Activated CD4-positive, alpha-beta T cell treated with anti-CD3 and anti-CD28 coated beads, Interleukin-2, amount 10 ng/mL, durations not matched to agents 24 days and 14 days (primary cell): Measurements from ENCODE around the gene KDELR3. TPM values are rescaled to one million over a fixed set of nuclear protein-coding genes. Genes with fewer than 3 reads are reported as not detected.
"Not testable (repeated sequence)": the region's sequence is repeated elsewhere in the genome, so short reads cannot be mapped to it uniquely, and the experiment has no call there.

Experiments
- DNase-seq: peaks from one replicate; pipeline ENCODE4 v3.0.0; 2022
- H3K27ac Mint-ChIP-seq: one replicate; pipeline ENCODE4 v1.8.0; 2022; ENCODE audit warnings: mild to moderate bottlenecking, mixed read lengths
- H3K27me3 Mint-ChIP-seq: one replicate; pipeline ENCODE4 v1.8.0; 2022; ENCODE audit warnings: mixed read lengths
- H3K36me3 Mint-ChIP-seq: one replicate; pipeline ENCODE4 v1.8.0; 2022; ENCODE audit warnings: low read depth, mild to moderate bottlenecking, mixed read lengths
- H3K4me1 Mint-ChIP-seq: one replicate; pipeline ENCODE4 v1.8.0; 2021; ENCODE audit warnings: mixed read lengths
- H3K4me3 Mint-ChIP-seq: one replicate; pipeline ENCODE4 v1.8.0; 2022; ENCODE audit warnings: mild to moderate bottlenecking, moderate library complexity, mixed read lengths
- H3K9me3 Mint-ChIP-seq: one replicate; pipeline ENCODE4 v1.8.0; 2021; ENCODE audit warnings: mixed read lengths
- intact Hi-C: fragments of 100-400 bp; cut with micrococcal nuclease; formaldehyde crosslinking; loops from one replicate; pipeline ENCODE4 v1.15.1; 2023
- total RNA-seq: library from RNA; stranded (reverse); gene quantifications from 2 replicates; pipeline ENCODE4 v1.2.3, GENCODE V29; 2022

Gene KDELR3
- total RNA-seq, 1 donor from 2014 or later = 1.1 TPM

- H3K36me3 Mint-ChIP-seq, DNase-seq, H3K4me1 Mint-ChIP-seq, H3K27ac Mint-ChIP-seq, H3K9me3 Mint-ChIP-seq, H3K4me3 Mint-ChIP-seq, intact Hi-C loops: not testable (repeated sequence)
- peaks cover 24% of the 10 kb centered on the region for H3K27me3 Mint-ChIP-seq
Observed at GRCh38 chr22:38470179-38470578, 2.3 kb downstream of the KDELR3 start.

- peaks cover 6% of the 10 kb centered on the region for H3K4me1 Mint-ChIP-seq
- intact Hi-C loops = no loop called here
- peaks cover 15% of the 10 kb centered on the region for H3K27me3 Mint-ChIP-seq
- H3K4me3 Mint-ChIP-seq = no peak overlapping the region
- no peak overlapping the region for H3K27ac Mint-ChIP-seq
- no peaks in the 10 kb centered on the region for H3K36me3 Mint-ChIP-seq
- DNase-seq = no peak
- no peaks in the 10 kb centered on the region for H3K9me3 Mint-ChIP-seq
Observed at GRCh38 chr22:38471237-38471636, 3.3 kb downstream of the KDELR3 start.

GRCh38 chr22:38474003-38474607 is 6.2 kb downstream of the KDELR3 start:
- no peak overlapping the region for H3K27ac Mint-ChIP-seq
- no peaks in the 10 kb centered on the region for H3K9me3 Mint-ChIP-seq
- no peak for DNase-seq
- H3K27me3 Mint-ChIP-seq = peaks cover 2% of the 10 kb centered on the region
- H3K4me1 Mint-ChIP-seq = no peaks in the 10 kb centered on the region
- no peaks in the 10 kb centered on the region for H3K36me3 Mint-ChIP-seq
- H3K4me3 Mint-ChIP-seq = no peak overlapping the region
- intact Hi-C loops = no loop called here

DNA sequence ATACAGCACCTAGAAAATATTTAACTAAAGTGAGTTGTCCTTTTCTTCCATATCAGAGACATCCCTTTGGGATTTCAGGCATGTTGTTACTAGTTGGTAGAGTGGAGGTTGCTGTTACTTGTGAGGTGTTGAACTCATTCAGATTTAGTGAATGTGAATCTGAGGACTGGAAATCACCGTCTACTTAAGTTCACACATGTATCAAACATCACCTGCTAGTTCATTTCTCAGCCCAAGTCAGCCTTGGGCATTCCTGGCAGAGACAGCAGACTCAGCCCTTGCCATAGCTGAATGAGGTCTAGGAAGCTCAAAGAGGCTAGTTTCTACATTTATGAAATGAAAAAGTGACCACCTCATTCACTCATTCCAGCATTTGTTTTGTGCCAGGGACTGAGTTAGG is 9.7 kb downstream of the KDELR3 start:
- Mint-ChIP-seq H3K4me1 (no peaks in the 10 kb centered on the region), H3K4me3 (no peak overlapping the region), H3K27me3 (no peaks in the 10 kb centered on the region), H3K9me3 (no peaks in the 10 kb centered on the region), H3K27ac (no peak overlapping the region), H3K36me3 (peaks cover 22% of the 10 kb centered on the region)
- intact Hi-C loops = no loop called here
- DNase-seq = no peak

DNA sequence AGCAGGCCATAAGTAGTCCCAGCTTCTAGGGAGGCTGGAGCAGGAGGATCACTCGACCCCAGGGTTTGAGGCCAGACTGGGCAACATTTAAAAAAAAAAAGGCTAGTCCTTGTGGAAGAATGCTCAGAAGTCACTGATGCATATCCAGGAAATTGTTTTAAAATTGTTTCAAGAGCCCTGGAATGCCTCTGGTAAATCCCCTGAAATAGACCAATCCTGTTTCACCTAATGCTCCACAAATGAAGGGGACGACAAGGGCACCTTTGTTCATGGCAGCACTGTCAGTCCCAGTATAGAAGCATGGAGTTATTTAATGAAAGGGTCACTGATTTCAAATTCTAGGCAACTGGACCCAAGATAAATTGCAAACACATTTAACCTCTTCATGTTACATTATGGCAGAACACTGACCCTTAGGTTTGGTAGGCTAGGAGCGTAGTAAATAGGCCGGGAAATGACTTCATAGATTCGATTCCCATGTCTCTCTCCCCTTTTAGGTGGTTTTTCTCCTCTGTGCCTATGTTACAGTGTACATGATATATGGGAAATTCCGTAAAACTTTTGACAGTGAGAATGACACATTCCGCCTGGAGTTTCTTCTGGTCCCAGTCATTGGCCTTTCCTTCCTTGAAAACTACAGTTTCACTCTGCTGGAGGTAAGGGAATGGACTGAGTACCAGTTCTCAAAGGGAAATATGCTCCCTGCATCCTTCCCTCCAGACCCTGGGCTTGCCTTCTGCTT is 11.4 kb downstream of the KDELR3 start:
- no peaks in the 10 kb centered on the region for H3K27me3 Mint-ChIP-seq
- H3K4me1 Mint-ChIP-seq = peaks cover 5% of the 10 kb centered on the region
- intact Hi-C loops = no loop called here
- H3K36me3 Mint-ChIP-seq = peaks cover 37% of the 10 kb centered on the region
- no peak overlapping the region for H3K27ac Mint-ChIP-seq
- no peaks in the 10 kb centered on the region for H3K9me3 Mint-ChIP-seq
- DNase-seq = no peak
- no peak overlapping the region for H3K4me3 Mint-ChIP-seq

DNA sequence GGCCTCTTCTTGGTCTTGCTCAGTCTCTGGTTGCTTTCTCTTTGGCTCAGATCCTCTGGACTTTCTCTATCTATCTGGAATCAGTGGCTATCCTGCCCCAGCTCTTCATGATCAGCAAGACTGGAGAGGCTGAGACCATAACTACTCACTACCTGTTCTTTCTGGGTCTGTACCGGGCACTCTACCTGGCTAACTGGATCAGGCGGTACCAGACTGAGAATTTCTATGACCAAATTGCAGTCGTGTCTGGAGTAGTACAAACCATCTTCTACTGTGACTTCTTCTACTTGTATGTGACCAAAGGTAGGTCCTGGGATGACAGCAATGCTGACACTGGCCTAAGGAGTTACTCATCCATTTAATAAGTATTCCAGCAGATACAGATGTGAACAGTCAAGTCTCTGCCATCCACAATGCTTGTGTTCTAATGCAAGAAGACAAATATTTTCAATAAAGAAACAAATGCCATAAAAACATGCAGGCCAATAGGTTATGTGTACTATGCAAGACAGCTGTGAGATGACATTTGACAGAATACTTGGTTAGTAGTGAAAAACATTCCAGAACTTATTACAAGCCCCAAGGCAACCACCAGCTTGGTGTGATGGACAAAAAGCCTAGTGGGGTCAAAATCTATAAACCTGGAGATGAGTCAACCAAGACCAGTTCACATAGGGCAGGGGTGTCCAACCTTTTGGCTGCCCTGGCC is 13.4 kb downstream of the KDELR3 start:
- Mint-ChIP-seq H3K9me3 (no peaks in the 10 kb centered on the region), H3K27me3 (no peaks in the 10 kb centered on the region), H3K27ac (peak overlapping the region; percentile 0), H3K36me3 (peaks cover 55% of the 10 kb centered on the region), H3K4me1 (peaks cover 11% of the 10 kb centered on the region), H3K4me3 (no peak overlapping the region)
- DNase-seq = no peak
- intact Hi-C loops = no loop called here

DNA sequence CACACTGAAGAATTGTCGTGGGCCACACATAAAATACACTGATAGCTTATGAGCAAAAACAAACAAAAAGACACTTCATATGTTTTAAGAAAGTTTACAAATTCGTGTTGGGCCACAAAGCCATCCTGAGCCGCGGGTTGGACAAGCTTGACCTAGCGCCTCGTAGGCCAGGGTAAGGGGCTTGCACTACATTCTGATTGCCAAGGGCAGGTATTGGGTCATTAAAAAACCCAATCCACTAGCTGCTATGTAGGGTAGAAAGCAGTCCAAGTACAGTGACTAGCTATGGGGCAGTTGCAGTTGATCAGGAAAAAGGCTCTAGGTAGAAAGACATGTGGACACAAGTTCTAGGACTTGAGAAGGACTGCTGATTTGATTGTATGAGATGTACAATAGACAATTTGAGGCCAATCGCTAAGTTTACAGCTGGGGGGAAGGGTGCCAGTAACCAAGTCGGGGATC is 14.0 kb downstream of the KDELR3 start:
- intact Hi-C loops = no loop called here
- no peaks in the 10 kb centered on the region for H3K9me3 Mint-ChIP-seq

GRCh38 chr22:38482662-38483308 is 14.9 kb downstream of the KDELR3 start:
- DNase-seq = no peak
- Mint-ChIP-seq H3K36me3 (peaks cover 68% of the 10 kb centered on the region), H3K4me1 (peaks cover 12% of the 10 kb centered on the region), H3K27me3 (no peaks in the 10 kb centered on the region), H3K4me3 (no peak overlapping the region), H3K9me3 (no peaks in the 10 kb centered on the region), H3K27ac (no peak overlapping the region)
- intact Hi-C loops = no loop called here

More for the DNA sequence above, 14.0 kb downstream of the KDELR3 start:
- Mint-ChIP-seq H3K27ac (no peak overlapping the region), H3K36me3 (peaks cover 61% of the 10 kb centered on the region), H3K27me3 (no peaks in the 10 kb centered on the region), H3K4me1 (peaks cover 11% of the 10 kb centered on the region), H3K4me3 (no peak overlapping the region)
- DNase-seq = no peak

DNA sequence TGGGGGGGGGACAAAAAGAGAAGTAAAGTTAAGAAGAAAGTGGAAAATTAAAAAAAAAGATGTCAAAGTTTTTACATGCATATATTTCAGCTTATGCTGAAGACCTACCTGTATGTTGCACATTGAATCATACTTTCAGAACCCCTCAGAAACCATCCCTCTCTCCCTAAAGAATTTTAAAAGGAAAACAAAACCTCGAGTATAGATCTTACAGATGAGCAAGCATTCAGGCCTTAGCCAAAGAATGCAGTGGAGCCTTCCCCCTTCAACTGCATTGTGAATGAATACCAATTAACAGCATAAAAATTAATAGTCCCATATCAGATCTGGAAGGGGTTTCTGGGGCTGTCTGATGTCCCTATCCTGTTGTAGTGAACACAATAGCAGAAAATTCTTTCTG is 16.3 kb downstream of the KDELR3 start:
- no peak for DNase-seq
- Mint-ChIP-seq H3K27ac (peak overlapping the region; percentile 57), H3K4me1 (peaks cover 20% of the 10 kb centered on the region), H3K27me3 (no peaks in the 10 kb centered on the region), H3K9me3 (no peaks in the 10 kb centered on the region), H3K36me3 (peaks cover 79% of the 10 kb centered on the region), H3K4me3 (no peak overlapping the region)
- intact Hi-C loops = no loop called here

GRCh38 chr22:38485783-38486182 is 17.9 kb downstream of the KDELR3 start:
- H3K27ac Mint-ChIP-seq = peak overlapping the region; percentile 62
- DNase-seq = no peak
- H3K36me3 Mint-ChIP-seq = peaks cover 88% of the 10 kb centered on the region
- intact Hi-C loops = no loop called here
- H3K4me1 Mint-ChIP-seq = peaks cover 27% of the 10 kb centered on the region
- no peak overlapping the region for H3K4me3 Mint-ChIP-seq
- no peaks in the 10 kb centered on the region for H3K27me3 Mint-ChIP-seq
- no peaks in the 10 kb centered on the region for H3K9me3 Mint-ChIP-seq

GRCh38 chr22:38487946-38488345 is 20.1 kb downstream of the KDELR3 start:
- H3K27me3 Mint-ChIP-seq = no peaks in the 10 kb centered on the region
- H3K27ac Mint-ChIP-seq = peak overlapping the region; percentile 76
- H3K9me3 Mint-ChIP-seq = no peaks in the 10 kb centered on the region
- H3K4me1 Mint-ChIP-seq = peaks cover 37% of the 10 kb centered on the region
- H3K36me3 Mint-ChIP-seq = peaks cover 82% of the 10 kb centered on the region
- DNase-seq = no peak
- intact Hi-C loops = no loop called here
- H3K4me3 Mint-ChIP-seq = no peak overlapping the region

DNA sequence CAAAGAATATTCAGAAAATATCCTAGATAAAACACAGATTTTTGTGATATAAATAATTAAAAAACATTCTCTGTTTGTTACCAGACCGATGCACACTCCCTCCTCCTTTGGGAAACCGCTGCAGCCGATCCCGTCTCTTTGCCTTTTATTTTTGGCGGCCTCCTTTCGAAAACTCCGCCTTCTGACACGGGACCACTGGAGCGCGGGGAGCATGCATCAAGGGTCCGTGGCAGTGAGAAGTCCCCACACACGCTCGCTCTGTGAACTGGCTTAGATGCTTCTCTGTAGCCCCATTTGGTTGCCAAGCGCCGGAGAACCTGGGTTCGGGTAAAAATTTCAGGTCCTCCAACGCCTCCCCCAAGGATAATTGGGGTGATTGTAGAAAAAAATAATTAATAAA is 21.2 kb downstream of the KDELR3 start:
- H3K4me1 Mint-ChIP-seq = peaks cover 37% of the 10 kb centered on the region
- intact Hi-C loops = no loop called here
- H3K36me3 Mint-ChIP-seq = peaks cover 83% of the 10 kb centered on the region

DNA sequence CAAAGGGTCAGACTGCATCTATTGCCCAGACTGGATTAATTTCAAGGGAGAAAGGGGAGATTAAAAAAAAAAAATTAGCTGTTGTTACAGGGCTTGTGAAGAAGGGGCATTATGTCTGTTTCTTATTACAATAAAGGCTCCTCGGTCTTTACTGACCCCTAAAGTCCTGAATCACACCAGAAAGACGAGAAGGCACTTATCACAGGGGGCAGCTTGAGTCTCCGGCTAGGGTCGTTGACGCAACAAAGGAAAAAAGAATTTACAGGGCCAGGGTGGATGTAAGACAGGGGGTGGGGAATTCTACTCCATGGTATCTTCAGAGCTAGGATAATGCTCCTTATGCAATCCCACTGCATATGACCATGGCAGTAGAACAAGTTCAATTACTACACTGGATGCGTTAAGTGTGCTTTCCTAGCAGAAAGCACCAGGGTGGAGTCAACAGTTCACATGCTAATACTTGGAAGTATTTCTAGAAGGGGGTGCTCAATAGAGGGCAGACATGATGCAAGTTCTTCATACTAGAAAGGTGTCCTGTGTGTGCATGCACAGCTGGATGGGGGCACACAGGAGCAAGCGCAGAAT is 21.8 kb downstream of the KDELR3 start:
- Mint-ChIP-seq H3K9me3 (no peaks in the 10 kb centered on the region), H3K27ac (peak overlapping the region; percentile 48), H3K27me3 (no peaks in the 10 kb centered on the region), H3K4me3 (peak overlapping the region; percentile 19), H3K4me1 (peaks cover 36% of the 10 kb centered on the region), H3K36me3 (peaks cover 83% of the 10 kb centered on the region)
- intact Hi-C loops = loop anchor here (2.0 kb wide), 1 partner anchor 17 kb away; the partner anchor contains the start of gene DDX17
- no peak for DNase-seq

More for the DNA sequence above, 21.2 kb downstream of the KDELR3 start:
- no peaks in the 10 kb centered on the region for H3K9me3 Mint-ChIP-seq
- DNase-seq = no peak
- H3K4me3 Mint-ChIP-seq = no peak overlapping the region
- no peak overlapping the region for H3K27ac Mint-ChIP-seq
- no peaks in the 10 kb centered on the region for H3K27me3 Mint-ChIP-seq
